Stromal cell of bone marrow (primary cell): ENCODE data around the gene FILIP1.
A peak's percentile ranks its signal among the peaks of the same experiment; 100 is the strongest.

Experiments used
- DNase-seq: peaks from one replicate; pipeline ENCODE4 v3.0.0-alpha.2; 2012; ENCODE audit warnings: low read depth

Gene FILIP1

GRCh38 chr6:75296811-75297779, 196.5 kb downstream of the FILIP1 start:
- DNase-seq, result peak; percentile 38

GRCh38 chr6:75292555-75292954, 201.0 kb downstream of the FILIP1 start:
- no peak for DNase-seq

GRCh38 chr6:75291744-75292143, 201.9 kb downstream of the FILIP1 start:
- no peak for DNase-seq

- no peak for DNase-seq
Observed at GRCh38 chr6:75291331-75291730, 202.3 kb downstream of the FILIP1 start.

- no peak for DNase-seq
Observed at GRCh38 chr6:75290136-75290945, 203.3 kb downstream of the FILIP1 start.

- DNase-seq, result no peak
Observed at GRCh38 chr6:75288023-75288422, 205.6 kb downstream of the FILIP1 start.

- no peak for DNase-seq
Observed at GRCh38 chr6:75287424-75287823, 206.2 kb downstream of the FILIP1 start.

- no peak for DNase-seq
Observed at GRCh38 chr6:75286955-75287354, 206.6 kb downstream of the FILIP1 start.

- DNase-seq, result no peak
Observed at GRCh38 chr6:75285283-75285639, 208.3 kb downstream of the FILIP1 start.

- peak; percentile 98 for DNase-seq
Observed at GRCh38 chr6:75284632-75285282, 208.8 kb downstream of the FILIP1 start, which contains the start of gene TMEM30A. Gene TMEM30A, minus strand, starts transcription at chr6:75284792. Its CDS starts 154 bp downstream, at chr6:75284638.

- DNase-seq, result no peak
Observed at GRCh38 chr6:75283907-75284631, 209.5 kb downstream of the FILIP1 start.

- DNase-seq, result no peak
Observed at GRCh38 chr6:75282706-75283105, 210.9 kb downstream of the FILIP1 start.

GRCh38 chr6:75281653-75282052, 211.9 kb downstream of the FILIP1 start:
- no peak for DNase-seq

GRCh38 chr6:75280131-75280855, 213.3 kb downstream of the FILIP1 start:
- no peak for DNase-seq

GRCh38 chr6:75279418-75279817, 214.2 kb downstream of the FILIP1 start:
- no peak for DNase-seq

GRCh38 chr6:75278474-75279077, 215.0 kb downstream of the FILIP1 start:
- no peak for DNase-seq

- peak; percentile 63 for DNase-seq
Observed at GRCh38 chr6:75275067-75275466, 218.5 kb downstream of the FILIP1 start.

GRCh38 chr6:75273009-75273408, 220.6 kb downstream of the FILIP1 start:
- DNase-seq, result no peak

- DNase-seq, result no peak
Observed at GRCh38 chr6:75272145-75272840, 221.3 kb downstream of the FILIP1 start.

- DNase-seq, result no peak
Observed at GRCh38 chr6:75268988-75269354, 224.6 kb downstream of the FILIP1 start.
